ENCODE measurements around the gene PPP1R9B.

DNA sequence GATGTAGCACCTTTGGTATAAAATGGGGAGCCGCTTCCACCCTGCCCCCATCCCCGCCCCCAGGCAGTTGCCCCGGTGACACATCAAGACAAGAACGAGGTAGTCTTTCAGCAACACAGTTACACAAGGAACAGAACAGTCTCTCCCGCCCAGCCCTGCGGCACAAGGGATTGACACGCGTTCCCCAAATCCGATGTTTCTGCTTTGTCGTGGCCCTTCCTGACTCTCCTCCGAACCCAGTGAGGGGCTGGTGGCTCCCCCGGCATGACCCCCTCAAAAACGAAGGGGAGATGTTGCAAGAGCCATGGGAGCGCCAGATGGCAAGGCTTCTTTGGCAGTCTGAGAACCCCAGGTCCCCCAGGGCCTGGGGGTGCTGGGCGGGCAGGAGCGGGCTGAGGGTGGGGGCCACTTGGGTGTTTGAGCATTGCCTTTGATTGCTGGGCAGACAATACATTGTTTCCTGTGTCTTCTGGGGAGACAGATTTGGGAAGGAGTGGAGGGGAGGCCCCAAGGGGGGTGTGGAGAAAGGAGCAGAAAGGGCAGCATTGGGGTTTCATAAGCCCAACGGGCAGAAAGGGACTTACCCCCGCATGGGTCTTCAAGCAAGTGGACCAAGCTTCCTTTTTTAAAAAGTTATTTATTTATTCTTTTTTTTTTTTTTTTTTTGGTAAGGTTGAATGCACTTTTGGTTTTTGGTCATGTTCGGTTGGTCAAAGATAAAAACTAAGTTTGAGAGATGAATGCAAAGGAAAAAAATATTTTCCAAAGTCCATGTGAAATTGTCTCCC is 34.3 kb upstream of the PPP1R9B start:
- TF ChIP-seq EZH2 (IDR thresholded peaks at IDR 0.05) = no peak
- TF ChIP-seq POLR2AphosphoS5 (IDR thresholded peaks at IDR 0.05; ENCODE audit: borderline replicate concordance, low read depth, low read length) = no peak
